NCI-H1417 (cell line): ENCODE measurements around the gene ATXN7L2.

Experiments
- DNase-seq, 3 experiments: peaks; one replicate each; lab custom pipeline; 2025; lab: John Stamatoyannopoulos, UW

The ATXN7L2 gene

DNA sequence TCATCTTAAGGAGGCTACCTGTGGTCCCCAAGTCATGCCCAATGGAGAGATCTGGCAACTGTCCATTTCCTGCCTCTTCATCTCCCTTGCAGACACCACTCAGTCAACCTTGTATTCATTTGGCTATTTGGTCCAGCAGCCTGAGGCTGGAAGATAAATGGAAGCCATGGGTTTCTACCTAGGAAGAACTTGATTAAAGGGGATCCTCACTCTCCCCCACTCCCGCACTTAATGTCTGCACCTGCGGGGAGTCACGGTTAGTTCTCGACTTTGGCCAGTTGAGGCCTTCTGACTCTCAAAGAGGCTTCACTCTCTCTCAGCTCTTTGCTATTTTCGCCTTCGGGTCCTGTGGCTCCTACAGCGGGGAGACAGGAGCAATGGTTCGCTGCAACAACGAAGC lies 8.4 kb upstream of the ATXN7L2 start:
- DNase-seq, result no peak

DNA sequence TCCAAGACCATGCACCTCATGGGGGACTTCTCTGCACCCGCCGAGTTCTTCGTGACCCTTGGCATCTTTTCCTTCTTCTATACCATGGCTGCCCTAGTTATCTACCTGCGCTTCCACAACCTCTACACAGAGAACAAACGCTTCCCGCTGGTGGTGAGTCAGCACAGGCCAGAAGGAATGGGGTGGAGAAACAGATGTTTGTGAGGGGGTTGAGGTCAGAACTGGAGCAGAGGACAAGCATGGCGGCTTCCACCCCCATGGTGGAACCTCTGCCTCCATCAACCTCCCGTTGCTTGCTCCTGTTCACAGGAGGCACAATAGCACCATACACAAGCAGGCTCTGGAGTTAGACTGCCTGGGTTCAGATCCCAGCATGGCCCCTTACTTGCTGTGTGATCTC lies 6.9 kb upstream of the ATXN7L2 start:
- DNase-seq, result no peak

DNA sequence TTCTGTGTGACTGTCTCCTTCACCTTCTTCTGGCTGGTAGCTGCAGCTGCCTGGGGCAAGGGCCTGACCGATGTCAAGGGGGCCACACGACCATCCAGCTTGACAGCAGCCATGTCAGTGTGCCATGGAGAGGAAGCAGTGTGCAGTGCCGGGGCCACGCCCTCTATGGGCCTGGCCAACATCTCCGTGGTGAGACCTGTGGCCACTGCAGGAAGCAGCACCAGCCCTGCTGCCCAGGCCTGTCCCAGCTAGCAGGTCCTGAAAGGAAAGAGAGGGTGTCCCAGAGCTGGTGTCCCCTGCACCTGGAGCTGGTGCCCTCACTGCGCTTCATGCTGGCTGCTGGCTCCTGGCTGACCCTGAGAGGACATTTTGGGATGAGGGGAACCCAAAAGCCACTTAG lies 5.9 kb upstream of the ATXN7L2 start:
- no peak for DNase-seq

- DNase-seq, result no peak
These were observed 4.9 kb upstream of the ATXN7L2 start for GRCh38 chr1:109478806-109479205.

- DNase-seq, result no peak
These were observed 4.4 kb upstream of the ATXN7L2 start for GRCh38 chr1:109479311-109479710.

DNA sequence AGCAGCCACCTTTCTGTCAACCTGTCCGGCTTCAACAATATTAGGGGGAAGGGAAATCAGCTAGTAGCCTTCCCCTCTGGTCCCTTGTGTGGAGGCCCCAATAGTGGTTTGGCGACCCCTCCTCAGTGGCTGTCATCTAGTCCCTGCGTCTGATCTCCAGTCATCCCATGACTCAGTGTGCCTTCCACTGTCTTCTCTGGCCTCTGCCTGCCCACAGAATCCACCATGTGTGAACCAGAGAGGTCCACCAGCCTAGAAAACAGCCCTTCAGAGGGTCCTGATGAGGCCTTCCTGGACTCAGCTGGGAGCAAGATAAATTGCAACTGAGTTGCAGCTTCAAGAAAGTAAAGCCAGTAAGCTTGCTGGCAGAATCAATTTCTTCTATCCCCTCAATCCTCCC lies 3.8 kb upstream of the ATXN7L2 start:
- DNase-seq, result no peak

GRCh38 chr1:109481646-109482045 lies 2.1 kb upstream of the ATXN7L2 start:
- DNase-seq, result peak in 1 of 3 experiments; percentile 7

- DNase-seq, result no peak
These were observed 1.5 kb upstream of the ATXN7L2 start for GRCh38 chr1:109482242-109482641.

DNA sequence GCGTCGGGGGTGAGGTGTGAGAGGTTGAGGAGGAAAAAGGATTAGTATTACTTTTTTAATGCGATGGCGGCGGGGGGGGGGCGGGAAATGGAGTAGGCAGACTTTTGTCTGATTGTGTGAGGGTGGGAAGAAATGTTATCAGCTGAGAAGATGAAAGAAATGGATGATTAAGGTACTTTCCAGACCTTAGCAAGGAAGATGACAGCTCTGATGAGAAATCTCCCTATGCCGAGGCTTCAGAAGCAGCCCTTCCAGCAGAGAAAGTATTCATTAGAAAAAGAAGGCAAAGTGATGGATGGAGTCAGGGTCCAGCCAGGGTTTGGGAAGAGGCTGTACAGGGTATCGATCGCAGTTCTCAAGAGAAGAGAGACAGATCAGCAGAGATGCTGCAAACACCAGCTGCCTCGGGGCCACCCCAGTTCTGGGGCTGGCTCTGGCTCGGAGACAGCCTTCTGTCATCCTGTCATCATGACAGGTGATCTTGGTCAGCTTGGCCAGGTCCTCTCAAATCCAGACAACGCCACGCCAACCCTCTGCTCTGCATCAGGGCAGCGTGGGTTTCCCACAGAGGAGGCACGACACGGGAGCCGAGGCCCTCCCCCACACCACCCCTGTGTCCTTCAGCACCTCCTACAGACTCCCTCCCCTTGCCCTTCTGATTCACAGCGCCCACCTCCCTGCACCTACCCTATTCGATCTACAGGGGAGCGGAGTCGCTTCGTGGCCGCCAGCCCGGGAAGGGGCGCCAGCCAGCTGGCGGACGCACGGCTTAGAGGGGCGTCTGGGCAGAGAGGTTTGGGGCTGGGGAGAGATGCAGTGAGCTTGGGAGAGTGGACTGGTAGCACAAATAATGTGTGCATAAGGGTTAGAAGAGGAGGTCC lies 674 bp upstream of the ATXN7L2 start:
- DNase-seq, result peak in 1 of 3 experiments; percentile 88

DNA sequence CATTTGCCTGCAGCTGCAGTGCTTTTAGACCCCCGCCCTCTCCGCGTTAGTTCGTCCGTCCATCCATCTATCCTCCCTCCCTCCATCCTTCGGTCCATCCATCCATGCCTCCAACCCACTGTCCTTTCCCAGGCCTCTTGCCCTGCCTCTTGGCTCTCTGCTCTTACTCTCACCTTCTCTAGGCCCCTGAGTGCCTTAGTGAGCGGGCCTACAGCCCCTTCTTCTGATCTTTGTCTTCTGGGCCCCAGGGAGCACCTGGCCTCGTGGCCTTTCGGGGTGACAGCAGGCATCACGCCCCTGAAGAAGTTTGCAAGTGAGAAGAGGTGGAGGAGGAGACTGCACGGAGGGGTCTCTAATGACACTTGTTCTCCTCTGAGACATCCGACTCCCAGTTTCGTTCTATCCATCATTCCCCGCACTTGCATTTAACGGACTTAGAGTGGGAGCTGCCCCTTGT lies 842 bp downstream of the ATXN7L2 start:
- peak in 2 of 3 experiments; percentile 59 to 80 for DNase-seq

DNA sequence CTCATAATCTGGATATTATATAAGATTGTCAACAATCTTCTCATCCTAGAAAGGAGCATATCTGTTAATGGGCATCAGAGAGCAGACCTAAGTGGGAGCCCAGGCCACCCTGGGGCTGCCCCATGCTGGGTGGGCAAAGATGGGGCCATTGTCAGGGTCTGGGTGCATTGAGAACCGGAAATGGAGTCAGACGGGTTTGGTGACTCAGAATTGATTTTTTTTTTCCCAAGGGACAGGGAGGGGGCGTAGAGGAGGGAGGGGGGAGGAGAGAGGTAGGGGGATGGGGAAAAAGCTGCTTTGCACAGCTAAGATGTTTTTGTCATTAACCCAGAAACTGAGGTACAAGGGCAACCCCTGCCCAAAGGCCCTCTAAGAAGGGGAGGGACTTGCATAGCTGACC lies 1.3 kb downstream of the ATXN7L2 start:
- peak in 2 of 3 experiments; percentile 35 to 66 for DNase-seq

DNA sequence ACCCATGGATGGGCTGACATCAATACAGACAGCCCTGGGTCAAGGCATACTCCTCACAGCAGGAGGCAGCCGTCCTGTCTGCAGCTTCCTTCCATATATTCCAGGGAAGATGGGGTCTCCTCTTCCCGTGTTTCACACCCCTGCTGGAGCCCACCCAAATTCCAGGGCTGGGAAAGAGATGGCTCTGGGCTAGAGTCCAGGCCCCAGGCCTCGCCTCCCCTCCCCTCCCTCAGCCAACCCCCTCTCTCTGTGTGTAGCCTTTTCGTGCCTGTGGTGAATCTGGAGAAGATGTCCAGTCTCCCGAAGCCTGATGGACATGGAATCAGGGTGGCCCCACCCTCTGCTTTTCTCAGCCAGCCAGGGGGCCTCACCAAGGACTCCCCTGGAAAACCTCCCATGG lies 3.6 kb downstream of the ATXN7L2 start:
- no peak for DNase-seq

DNA sequence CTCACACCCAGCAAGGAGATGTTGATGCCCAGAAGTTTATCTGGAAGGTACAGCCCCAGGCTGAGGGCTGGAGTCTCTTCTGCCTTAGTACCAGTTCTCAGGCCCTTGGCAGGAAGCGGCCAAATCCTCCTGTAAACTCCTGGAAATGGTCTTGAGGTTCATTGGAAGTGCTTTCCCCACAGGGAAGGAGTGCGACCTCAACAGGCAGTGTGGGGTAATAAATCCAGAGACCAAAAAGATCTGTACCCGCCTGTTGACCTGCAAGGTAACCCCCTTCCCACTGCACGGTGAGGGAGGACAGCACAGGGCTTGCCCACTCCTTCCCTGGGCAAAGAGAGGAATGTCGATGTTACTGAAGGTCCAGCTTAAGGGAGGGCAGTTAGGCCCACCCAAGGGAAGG lies 4.5 kb downstream of the ATXN7L2 start:
- no peak for DNase-seq

GRCh38 chr1:109488696-109489095 lies 5.0 kb downstream of the ATXN7L2 start:
- no peak for DNase-seq

- DNase-seq, result peak; percentile 27 to 58 (median 29)
These were observed 6.6 kb downstream of the ATXN7L2 start for GRCh38 chr1:109490029-109490933.

- DNase-seq, result no peak
These were observed 7.2 kb downstream of the ATXN7L2 start for GRCh38 chr1:109490934-109491302.

DNA sequence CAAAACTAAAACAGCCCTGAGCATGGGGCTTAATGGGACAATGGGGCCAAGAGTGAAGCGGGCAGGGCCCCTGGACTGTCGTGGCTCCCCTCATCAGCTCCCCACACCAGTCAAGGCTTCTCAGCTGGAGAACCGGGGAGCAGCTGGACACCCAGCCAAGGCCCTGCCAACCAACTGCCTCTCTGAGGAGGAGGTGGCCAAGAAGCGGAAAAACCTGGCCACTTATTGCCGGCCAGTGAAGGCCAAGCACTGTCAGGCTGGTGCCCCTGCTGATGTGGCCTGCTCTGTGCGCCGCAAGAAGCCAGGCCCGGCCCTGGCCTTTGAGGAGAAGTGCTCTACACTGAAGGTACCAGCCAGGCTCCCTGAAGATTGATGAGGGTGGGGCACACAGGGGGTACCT lies 7.7 kb downstream of the ATXN7L2 start:
- DNase-seq, result no peak

DNA sequence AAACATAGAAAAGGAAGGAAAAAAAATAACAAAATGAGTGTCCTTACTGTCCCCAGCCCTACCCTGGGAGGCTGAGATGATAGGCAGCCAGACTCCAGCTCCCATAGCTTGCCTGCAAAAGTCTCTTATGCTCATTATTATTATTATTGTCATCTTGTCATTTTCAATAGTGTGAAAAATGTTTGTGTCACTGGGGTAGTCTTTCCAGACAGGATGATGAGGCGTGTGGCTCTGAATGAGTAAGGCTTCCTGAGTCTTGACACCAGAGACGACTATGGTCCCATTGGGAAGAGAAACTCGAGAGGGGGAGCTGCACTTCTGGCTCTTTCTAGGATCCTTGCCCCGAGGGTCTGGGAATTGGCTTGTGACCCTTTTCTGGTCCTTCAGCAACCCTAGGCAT lies 9.1 kb downstream of the ATXN7L2 start:
- DNase-seq, result no peak

- no peak for DNase-seq
These were observed 9.5 kb downstream of the ATXN7L2 start for GRCh38 chr1:109493227-109493626.

- peak; percentile 82 to 88 (median 86) for DNase-seq
These were observed 10.3 kb downstream of the ATXN7L2 start, which contains the start of gene CYB561D1 for GRCh38 chr1:109493805-109494539. Gene CYB561D1 (plus strand): TSS chr1:109494094. CDS start chr1:109494140, 46 bp downstream.

DNA sequence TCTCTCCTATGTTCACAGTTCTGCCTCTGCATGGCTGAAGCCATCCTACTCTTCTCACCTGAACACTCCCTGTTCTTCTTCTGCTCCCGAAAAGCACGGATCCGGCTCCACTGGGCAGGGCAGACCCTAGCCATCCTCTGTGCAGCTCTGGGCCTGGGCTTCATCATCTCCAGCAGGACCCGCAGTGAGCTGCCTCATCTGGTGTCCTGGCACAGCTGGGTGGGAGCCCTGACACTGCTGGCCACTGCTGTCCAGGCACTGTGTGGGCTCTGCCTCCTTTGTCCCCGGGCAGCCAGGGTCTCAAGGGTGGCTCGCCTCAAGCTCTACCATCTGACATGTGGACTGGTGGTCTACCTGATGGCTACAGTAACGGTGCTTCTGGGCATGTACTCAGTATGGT lies 12.0 kb downstream of the ATXN7L2 start:
- no peak for DNase-seq
